IPS-18c (cell line): ENCODE results near the gene CNTN2.

Experiments
- H3K4me3 ChIP-seq: 2 replicates; pipeline ENCODE4 v1.7.0; 2013; ENCODE audit warnings: low read depth, mild to moderate bottlenecking, low read length, moderate library complexity; ENCODE audit not compliant: insufficient read depth
- H3K9me3 ChIP-seq: one replicate; pipeline ENCODE4 v1.6.1; 2013; ENCODE audit warnings: mild to moderate bottlenecking, low read length, moderate library complexity; ENCODE audit not compliant: control insufficient read depth, insufficient read depth

Gene CNTN2

DNA sequence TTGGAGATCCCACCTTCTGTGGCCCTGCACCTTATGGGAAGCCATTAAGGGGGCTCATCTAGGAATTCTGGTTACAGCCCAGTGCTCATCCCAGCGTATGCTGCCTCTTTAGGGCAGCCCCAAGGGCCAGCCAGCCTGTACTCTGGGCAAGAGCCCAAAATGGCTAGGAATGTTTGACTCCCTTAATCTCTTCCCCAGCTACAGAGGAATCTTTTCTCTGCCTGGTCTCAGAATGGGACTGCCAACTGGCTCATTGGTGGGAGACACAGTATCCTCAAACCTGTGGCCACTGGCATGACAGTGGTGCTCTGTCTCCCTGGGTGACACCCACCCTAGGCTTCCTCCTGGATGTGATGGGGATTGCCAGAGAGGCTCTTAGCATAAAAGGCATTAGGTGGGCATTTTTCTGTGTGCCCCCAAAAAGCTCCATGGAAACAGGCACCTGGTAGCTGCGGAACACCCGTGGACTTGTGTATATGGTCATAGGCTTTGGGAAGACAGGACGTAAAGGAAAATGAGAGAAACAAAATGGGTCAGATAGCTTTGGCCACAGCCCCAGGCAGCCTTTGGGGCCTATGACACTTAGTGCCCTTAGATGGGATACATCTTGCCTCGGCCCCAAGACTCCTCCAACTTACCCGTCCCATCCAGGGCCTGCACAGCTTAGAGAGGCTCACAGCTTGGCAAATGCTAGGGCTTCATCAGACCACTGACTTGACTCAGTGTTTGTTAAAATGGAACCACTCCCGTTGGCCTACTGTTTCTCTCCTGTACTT lies 34.3 kb downstream of the CNTN2 start:
- H3K4me3 ChIP-seq: no peak overlapping the region
- no peaks in the 10 kb centered on the region for H3K9me3 ChIP-seq

DNA sequence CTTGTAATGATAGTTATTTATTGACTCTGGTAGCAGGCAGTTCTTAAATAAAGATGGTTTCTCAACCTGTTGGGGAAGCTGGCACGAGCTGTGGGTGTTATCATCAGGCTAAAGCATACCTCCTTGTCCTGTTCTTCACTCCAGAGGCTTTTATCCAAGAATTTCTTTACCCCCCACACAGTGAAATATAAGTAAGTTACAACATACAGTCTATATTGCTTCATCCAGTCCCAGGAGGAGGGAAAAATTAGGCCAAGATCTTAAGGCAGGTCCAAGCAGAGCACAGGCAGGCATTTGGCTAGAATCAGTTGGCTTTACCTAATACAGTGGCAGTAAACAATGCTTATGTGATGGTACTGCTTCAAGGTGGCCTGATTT lies 34.9 kb downstream of the CNTN2 start:
- Histone ChIP-seq H3K4me3 (no peak overlapping the region), H3K9me3 (no peaks in the 10 kb centered on the region)

DNA sequence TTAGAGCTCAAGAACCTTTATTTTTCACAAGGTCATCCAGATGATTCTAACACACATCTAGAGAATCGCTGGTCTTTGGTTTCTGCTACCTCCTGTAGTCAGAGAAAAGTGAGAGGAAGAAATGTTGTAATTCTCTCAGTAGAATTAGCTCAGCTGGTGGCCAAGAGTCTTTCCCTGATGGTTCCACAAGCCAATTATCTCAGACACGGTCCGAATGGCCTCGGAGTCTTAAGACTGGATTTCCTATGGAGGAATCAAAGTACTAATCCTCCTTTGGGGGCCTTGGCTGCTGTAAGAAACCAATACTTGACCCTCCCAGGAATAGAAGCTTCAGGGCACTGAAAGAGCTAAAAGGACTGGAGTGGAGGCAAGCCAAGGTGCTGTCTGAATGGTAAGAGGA lies 39.4 kb downstream of the CNTN2 start:
- Histone ChIP-seq H3K9me3 (no peaks in the 10 kb centered on the region), H3K4me3 (no peak overlapping the region)

DNA sequence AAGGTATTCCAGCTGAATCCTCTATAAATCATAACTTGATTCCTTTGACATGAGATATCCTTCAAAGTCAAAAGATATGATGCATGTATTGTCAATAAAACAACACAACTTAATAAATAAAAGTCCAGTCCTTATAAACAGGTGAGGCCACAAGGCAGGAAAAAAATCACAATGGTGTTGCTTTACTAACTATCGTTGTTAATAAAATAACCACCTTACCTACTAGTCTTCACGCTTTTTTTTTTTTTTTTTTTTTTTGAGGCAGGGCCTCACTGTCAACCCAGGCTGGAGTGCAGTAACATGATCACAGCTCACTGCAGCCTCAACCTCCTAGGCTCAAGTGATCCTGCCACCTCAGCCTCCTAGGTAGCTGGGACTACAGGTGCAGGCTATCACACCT lies 41.3 kb downstream of the CNTN2 start, which contains the start of gene TMEM81:
Gene TMEM81, minus strand, starts transcription at position 101 of the 400 bp plus-strand sequence. CDS start 140 bp downstream, outside the sequence.
- no peaks in the 10 kb centered on the region for H3K9me3 ChIP-seq
- H3K4me3 ChIP-seq: no peak within 1 kb of the TSS

DNA sequence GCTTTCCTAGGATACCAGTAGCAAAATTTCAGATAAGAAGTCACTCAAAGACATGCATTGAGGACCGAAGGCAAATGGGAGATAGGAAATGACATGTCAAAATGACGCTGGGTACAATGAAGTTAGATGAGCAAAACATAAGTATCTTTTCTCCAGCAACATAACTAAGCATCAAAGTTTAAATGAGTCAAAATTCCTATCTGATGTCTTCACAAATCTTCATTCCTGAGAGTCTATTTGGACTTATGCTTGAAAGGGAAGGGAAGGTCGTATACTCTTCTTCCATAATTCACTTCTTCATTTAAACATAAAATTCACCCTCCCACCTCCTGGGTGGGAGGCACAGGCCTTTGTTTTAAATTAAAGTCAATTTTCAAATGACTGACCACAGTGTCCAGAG lies 45.3 kb downstream of the CNTN2 start:
- no peaks in the 10 kb centered on the region for H3K9me3 ChIP-seq

DNA sequence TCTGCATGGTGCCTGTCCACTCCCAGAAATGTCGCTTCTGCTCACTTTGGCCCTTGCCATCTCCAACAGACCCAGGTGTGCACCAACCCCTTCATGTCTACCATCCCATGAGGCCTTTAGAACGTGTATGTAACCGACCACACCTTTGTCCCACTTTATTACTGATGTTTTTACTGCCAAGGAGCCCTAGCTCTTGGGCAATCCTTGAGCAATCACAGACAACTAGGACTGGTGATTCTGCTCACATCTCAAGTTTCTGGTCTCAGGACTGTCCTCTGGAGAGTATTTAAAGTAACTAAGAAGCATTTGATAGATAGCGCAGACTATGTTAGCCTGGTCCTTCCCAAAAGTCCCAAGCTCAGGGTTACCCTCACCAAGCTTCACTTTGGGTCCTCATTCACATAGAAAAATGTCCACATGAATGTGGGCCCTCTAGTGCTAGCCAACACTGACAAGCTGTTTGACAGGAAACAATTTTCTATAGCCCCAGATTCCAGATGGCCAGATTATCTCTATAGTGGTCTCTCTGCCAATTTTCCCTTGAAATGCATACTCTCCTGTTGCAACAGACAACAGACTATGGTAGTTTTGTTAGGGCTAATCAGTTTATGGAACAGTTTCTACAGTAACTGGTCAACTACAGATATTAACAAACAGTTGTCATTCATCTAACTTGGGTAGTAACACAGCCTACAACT lies 48.2 kb downstream of the CNTN2 start:
- Histone ChIP-seq H3K4me3 (no peak overlapping the region), H3K9me3 (no peaks in the 10 kb centered on the region)

More for the DNA sequence above, 45.3 kb downstream of the CNTN2 start:
- no peak overlapping the region for H3K4me3 ChIP-seq

DNA sequence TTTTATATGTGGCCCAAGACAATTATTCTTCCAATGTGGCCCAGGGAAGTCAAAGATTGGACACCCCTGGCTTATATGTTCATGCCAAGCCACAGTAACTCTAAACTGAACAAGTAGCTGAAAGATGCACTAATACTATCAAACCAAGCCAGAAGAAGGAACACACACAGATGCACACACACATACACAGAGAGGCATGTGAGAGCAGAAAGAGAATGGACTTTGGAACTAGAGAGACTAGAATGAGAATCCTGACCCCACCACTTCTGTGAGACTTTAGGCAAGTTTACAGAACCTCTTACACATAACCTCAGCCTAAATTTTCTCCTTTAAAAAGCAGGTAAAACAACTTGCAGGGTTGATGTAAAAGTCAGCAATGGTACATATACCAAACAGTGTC lies 52.4 kb downstream of the CNTN2 start:
- Histone ChIP-seq H3K9me3 (no peaks in the 10 kb centered on the region), H3K4me3 (no peak overlapping the region)

DNA sequence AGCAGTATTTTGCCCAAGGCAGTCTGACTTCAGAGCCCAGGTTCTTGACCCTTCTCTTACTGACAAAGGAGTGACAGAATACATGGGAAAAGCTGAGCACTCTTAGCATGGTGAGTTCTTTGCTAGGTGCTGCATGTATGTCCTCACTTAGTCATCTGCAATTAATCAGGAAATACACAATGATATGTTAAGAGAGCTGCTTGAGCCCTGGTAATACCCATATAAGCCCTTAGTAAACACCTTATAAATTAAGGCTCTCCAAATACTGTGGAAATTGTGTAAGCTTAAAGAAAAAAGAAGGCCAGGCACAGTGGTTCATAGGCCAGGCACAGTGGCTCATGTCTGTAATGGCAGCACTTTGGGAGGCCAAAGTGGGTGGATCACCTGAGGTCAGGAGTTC lies 55.2 kb downstream of the CNTN2 start:
- no peak overlapping the region for H3K4me3 ChIP-seq

DNA sequence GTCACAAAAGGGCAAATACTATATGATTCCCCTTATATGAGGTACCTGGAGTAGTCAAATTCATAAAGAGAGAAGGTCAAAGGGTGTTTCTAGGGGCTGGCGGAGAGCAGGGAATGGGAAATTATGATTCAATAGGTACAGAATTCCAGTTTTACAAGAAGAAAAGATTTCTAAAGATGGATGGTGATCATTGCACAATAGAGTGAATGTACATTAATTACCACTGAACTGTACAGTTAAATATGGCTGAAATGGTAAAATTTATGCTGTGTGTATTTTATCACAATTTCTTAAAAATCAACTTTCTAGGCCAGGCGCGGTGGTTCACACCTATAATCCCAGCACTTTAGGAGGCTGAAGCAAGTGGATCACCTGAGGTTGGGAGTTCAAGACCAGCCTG lies 59.4 kb downstream of the CNTN2 start:
- no peak overlapping the region for H3K4me3 ChIP-seq
- H3K9me3 ChIP-seq: no peaks in the 10 kb centered on the region

More for the DNA sequence above, 55.2 kb downstream of the CNTN2 start:
- no peaks in the 10 kb centered on the region for H3K9me3 ChIP-seq

DNA sequence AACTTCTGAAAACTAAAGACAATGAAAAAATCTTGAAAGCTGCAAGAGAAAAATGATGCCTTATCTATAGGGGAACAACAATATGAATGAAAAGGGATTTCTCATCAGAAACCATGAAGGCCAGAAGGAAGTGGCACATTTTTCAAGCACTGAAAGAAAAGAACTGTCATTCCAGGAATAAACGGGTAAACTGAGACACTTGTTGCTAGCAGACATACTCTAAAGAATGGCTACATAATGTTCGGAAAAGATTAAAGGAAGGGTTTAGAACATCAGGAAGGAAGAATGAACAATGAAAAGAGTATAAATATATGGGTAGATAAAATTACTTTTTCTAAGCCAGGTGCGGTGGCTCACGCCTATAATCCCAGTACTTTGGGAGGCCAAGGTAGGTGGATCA lies 64.3 kb downstream of the CNTN2 start:
- H3K4me3 ChIP-seq: no peak overlapping the region
- H3K9me3 ChIP-seq: no peaks in the 10 kb centered on the region

DNA sequence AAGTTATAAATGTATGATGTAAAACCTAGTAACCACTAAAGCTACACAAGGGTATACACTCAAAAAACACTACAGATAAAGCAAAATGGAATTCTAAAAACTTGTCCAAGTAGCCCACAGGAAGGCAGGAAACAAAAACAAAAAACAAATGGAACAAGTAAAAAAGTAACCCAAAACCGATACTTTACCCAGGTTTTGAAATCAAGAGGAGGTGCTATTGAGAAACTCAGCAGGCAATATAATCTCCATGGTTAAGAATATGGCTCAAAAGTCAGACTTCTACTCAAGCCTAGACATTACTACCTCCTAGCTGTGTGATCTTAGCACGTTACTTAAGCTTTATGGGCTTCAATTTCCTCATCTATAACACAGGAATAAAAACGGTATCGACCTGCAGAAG lies 65.5 kb downstream of the CNTN2 start:
- no peaks in the 10 kb centered on the region for H3K9me3 ChIP-seq
- H3K4me3 ChIP-seq: no peak overlapping the region

DNA sequence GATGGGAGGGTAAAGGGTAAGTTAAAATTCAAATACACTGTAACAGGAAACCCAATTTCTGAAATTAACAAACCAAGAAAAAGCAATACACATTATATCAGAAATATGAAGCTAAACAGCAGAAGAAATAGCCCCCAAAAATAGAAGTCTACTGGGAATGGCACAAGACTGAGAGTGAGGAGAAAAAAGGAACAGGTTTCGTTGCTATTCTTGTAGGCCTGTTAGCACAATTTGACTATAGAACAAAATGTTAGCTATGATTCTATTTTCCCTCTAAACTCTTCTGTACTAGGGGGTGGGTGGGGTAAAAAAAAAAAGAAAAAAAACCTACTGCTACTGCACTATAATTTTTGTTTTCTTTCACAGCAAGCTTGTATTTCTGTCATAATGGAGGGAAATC lies 66.3 kb downstream of the CNTN2 start:
- Histone ChIP-seq H3K4me3 (no peak overlapping the region), H3K9me3 (no peaks in the 10 kb centered on the region)

DNA sequence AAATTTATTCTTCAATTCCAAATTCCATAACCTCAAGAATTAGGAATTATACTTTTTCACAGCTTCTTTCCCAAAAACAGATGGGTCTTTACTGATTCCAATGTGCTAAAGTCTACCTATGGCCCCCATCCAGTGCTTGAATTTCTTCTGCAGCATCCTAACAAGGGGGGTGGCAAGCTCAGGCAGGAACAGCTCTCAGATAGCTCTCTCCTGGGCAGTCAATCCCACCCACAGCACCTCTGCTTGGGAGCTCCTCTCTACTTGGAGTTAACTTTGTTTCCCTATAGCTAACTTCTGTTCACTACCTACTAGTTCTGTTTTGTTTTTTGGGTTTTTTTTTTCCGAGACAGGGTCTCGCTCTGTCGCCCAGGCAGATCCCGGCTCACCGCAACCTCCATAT lies 66.7 kb downstream of the CNTN2 start:
- no peak overlapping the region for H3K4me3 ChIP-seq

DNA sequence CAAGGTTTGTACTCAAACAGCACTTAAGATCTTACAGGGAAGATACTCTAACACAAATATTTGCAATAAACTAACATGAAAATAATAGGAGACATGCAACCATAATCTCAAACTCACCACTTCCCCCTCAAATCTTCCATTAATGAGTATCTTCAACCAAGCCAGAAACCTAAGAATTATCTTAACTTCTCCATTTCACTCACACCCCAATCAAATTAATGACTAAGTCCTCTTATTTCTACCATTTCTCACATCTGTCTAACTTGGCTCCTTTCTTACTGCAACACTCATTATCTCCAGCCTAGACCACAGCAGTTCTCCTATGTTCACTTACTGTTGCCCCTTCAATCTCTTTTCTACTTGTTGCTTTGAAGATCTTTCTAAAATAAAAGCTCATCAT lies 68.3 kb downstream of the CNTN2 start:
- Histone ChIP-seq H3K9me3 (no peaks in the 10 kb centered on the region), H3K4me3 (no peak overlapping the region)

More for the DNA sequence above, 66.7 kb downstream of the CNTN2 start:
- no peaks in the 10 kb centered on the region for H3K9me3 ChIP-seq

DNA sequence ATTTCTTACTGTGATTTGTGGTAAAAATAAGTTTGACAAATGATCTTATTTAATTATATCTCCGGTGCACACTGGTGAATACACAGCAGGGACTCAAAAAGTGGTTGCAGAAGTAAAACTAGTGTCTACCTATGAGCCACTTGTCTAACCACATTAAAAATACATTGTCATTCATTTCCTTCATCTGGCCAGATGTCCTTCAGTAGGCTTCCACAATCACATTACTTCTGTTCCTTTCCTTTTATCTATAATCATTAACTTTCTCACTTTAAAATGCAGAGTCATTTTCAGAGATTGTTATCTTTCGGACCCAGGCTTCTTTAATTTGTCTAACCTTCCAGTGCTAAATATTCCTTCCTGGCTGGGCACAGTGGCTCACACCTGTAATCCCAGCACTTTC lies 75.7 kb downstream of the CNTN2 start:
- H3K9me3 ChIP-seq: no peaks in the 10 kb centered on the region
- H3K4me3 ChIP-seq: no peak overlapping the region

DNA sequence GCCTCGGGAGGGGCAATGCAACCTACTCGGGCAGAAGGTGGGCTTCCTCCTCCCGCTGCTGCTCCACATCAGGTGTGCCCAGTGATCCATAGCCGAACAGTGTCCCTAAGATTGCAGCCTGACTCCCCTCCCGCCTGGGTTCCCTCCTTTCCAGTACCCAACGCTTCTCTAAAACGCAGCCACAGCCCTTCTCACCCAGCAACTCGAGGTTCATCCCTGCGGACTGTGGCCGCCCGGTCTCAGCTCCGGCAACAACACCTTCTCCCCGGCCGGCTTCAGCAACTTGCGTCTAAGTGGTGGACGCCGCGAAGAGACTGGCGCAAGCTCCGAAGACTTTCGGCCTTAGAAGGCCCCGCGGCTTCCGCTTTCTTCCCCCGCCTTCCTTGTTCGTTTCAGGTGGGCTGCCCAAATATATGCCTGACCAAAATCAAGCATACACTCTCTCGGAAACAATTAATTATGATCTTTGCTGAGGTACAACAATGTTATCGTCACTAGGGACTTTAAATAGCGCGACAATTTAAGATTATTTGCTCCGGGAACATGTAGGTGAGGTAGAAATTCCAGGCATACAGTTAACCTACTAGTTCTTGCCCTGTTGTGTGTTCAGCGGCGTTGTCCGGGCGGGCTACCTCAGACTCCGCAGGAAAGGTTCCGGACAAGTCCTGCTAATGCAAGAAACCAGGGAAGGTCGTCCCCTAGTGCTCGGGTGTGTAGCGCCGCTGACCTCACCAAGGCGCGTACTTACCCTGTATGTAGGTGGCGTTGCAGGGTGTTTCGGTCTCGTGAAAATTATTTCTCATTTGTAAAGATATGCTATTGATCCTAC lies 78.9 kb downstream of the CNTN2 start, which contains the start of gene RBBP5:
Gene RBBP5, minus strand, starts transcription at position 319 of the 829 bp plus-strand sequence. Its CDS starts 105 bp downstream, at position 214.
- Histone ChIP-seq H3K9me3 (no peaks in the 10 kb centered on the region), H3K4me3 (peak within 1 kb of the TSS; percentile 88)

DNA sequence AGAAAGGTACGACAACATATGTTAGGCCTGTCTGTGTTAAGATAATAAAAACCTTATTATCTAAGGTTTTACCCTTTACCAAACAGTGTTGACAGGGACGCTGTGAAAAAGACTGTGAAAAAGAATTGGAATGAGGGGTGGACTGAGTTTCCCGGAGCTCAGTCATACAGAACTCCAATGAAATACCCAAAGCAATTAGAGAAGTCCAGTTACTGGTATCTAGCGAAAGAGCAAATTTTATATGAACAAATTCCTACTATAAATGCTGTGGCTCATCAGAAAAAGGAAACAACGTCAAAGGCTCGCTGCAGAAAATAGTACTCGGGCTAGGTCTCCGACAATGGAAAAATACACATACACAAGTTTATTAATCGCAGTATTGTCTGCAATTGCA lies 79.5 kb downstream of the CNTN2 start:
- Histone ChIP-seq H3K4me3 (peak overlapping the region; percentile 28; the same call in 1 of the 2 replicates), H3K9me3 (no peaks in the 10 kb centered on the region)
